Prostate gland (tissue), 2 donors: ENCODE measurements around the gene UNC119B.

Experiments
- POLR2A ChIP-seq: fragments of 450-650 bp; IDR thresholded peaks from one replicate; pipeline ENCODE4 v1.6.1; 2016; ENCODE audit warnings: antibody characterized with exemption, mild to moderate bottlenecking
- TF ChIP-seq, protein P1 (sequence below), 4 experiments: fragments of 200-600 bp in 2 of 4; fragments of 450-650 bp in 2 of 4; sonication (generic) in 2 of 4; IDR thresholded peaks; 1 replicate in 3 of 4; 2 replicates in 1 of 4; pipeline ENCODE4 v1.5.1; 2016 to 2019; ENCODE audit warnings: antibody characterized with exemption in 4 of 4, mild to moderate bottlenecking in 2 of 4, moderate library complexity in 2 of 4

DNA sequence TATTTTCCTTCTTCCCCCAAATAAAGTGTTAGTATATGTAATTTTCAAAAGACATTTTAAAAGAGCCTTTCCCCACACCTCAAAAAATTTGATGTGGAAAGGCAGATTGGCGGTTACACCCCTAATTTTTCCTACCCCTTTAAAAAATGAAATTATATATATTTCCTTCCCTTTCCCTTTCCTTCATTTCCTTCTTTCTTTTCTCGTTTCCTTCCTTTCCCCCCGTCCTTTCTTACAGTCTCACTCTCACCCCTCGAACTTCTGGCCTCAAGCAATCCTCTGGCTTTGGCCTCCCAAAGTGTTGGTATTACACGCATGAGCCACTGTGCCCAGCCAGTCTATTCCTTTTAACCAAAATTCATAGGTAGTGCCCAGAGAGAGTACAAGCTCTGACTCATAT is 4.2 kb upstream of the UNC119B start:
- TF ChIP-seq, protein P1, sequence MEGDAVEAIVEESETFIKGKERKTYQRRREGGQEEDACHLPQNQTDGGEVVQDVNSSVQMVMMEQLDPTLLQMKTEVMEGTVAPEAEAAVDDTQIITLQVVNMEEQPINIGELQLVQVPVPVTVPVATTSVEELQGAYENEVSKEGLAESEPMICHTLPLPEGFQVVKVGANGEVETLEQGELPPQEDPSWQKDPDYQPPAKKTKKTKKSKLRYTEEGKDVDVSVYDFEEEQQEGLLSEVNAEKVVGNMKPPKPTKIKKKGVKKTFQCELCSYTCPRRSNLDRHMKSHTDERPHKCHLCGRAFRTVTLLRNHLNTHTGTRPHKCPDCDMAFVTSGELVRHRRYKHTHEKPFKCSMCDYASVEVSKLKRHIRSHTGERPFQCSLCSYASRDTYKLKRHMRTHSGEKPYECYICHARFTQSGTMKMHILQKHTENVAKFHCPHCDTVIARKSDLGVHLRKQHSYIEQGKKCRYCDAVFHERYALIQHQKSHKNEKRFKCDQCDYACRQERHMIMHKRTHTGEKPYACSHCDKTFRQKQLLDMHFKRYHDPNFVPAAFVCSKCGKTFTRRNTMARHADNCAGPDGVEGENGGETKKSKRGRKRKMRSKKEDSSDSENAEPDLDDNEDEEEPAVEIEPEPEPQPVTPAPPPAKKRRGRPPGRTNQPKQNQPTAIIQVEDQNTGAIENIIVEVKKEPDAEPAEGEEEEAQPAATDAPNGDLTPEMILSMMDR (IDR thresholded peaks at IDR 0.05) = no peak
- no peak for TF ChIP-seq POLR2A
